Lower leg skin (tissue), 3 donors: ENCODE measurements around the gene PTPRN2.

ENCODE experiments used
- CTCF ChIP-seq, 3 donors: fragments of 450-650 bp; IDR thresholded peaks; one replicate each; pipeline ENCODE4 v1.5.1; 2016; ENCODE audit warnings: antibody characterized with exemption in 3 of 3, mild to moderate bottlenecking in 3 of 3, moderate library complexity in 2 of 3
- POLR2A ChIP-seq, 2 donors: fragments of 450-650 bp; IDR thresholded peaks; one replicate each; pipeline ENCODE4 v1.6.1; 2016 to 2017; ENCODE audit warnings: antibody characterized with exemption in 2 of 2, mild to moderate bottlenecking in 1 of 2, moderate library complexity in 1 of 2

GRCh38 chr7:158093156-158093796, 494.3 kb downstream of the PTPRN2 start:
- TF ChIP-seq CTCF (IDR thresholded peaks at IDR 0.05) (no peak), POLR2A (IDR thresholded peaks at IDR 0.05) (no peak)
